Upper lobe of right lung (tissue), 1 donor: ENCODE measurements around the gene NOM1. TPM values are rescaled to one million over a fixed set of nuclear protein-coding genes. Genes with fewer than 3 reads are reported as not detected.
A peak's percentile ranks its signal among the peaks of the same experiment; 100 is the strongest.

ENCODE experiments used
- ATAC-seq: fragments of 200-7000 bp; cut with Tn5 transposase; one replicate; pipeline ENCODE4 v1.9.1; 2020; ENCODE audit warnings: mild to moderate bottlenecking, moderate library complexity
- DNase-seq: peaks from one replicate; pipeline ENCODE4 v3.0.0-alpha.2; 2020
- H3K27ac ChIP-seq: fragments of 200-600 bp; one replicate; pipeline ENCODE4 v1.8.0; 2022
- H3K27me3 ChIP-seq: fragments of 200-600 bp; one replicate; pipeline ENCODE4 v1.8.0; 2022; ENCODE audit warnings: mild to moderate bottlenecking
- H3K36me3 ChIP-seq: fragments of 200-600 bp; one replicate; pipeline ENCODE4 v1.8.0; 2022
- H3K4me1 ChIP-seq: fragments of 200-600 bp; one replicate; pipeline ENCODE4 v1.8.0; 2022
- H3K4me3 ChIP-seq: fragments of 200-600 bp; one replicate; pipeline ENCODE4 v1.8.0; 2022; ENCODE audit warnings: mild to moderate bottlenecking
- H3K9me3 ChIP-seq: fragments of 200-600 bp; one replicate; pipeline ENCODE4 v1.8.0; 2022
- CTCF ChIP-seq: fragments of 200-600 bp; IDR thresholded peaks from one replicate; pipeline ENCODE4 v1.8.0; 2022; ENCODE audit warnings: antibody characterized with exemption
- intact Hi-C: fragments of 100-400 bp; cut with DNase I; formaldehyde crosslinking; loops from one replicate; pipeline ENCODE4 v1.11.0; 2022
- total RNA-seq: library from RNA; stranded (reverse); fragmentation: NEBNext Ultra II Directional; extraction: Animal tissue kit (Norgen Biotek cat#: 25700); gene quantifications from one replicate; pipeline ENCODE4 v1.2.1, GENCODE V29; 2021
- donor health status: DM: no; HTN: yes; CAD: no; lungs with severe emphysema.

Gene NOM1
- total RNA-seq, 1 donor from 2014 or later = 20.6 TPM

DNA sequence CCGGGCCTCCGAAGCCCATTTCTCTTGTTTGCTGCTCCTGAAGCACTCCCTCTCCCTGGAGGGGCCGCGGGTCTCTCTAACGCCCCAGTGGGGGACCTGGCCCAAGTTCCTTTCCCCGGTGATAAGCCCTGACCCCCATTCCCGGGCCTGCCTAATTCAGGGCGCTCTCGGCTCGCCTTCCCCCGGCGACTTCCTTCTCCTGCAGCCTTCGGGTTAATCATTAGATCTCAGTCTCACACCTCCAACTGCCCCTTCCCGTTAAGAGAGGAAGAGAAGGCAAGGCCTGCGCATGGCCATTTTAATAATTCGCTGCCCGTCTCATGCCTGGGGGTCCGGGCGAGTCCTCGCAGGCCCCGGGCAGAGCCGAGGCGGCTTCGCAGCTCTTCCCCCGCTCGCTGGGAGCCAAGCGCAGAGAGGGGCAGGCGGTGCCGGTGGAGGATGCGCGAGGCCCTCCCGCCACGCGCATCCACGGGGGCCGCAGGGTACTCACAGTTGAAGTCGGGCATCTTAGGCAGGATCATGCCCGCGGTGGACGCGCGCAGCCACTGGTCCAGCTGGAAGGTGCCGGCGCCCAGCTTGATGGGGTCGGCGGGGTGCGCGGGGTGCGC, 59.8 kb downstream of the NOM1 start:
- TF ChIP-seq CTCF = no peak
- ATAC-seq (peak; percentile 12), DNase-seq (peak; percentile 66)
- H3K4me3 ChIP-seq = peak overlapping the region; percentile 36
- no peaks in the 10 kb centered on the region for H3K36me3 ChIP-seq
- intact Hi-C loops = no loop called here
- peaks cover 89% of the 10 kb centered on the region for H3K27me3 ChIP-seq
- peaks cover 17% of the 10 kb centered on the region for H3K4me1 ChIP-seq
- H3K27ac ChIP-seq = no peak overlapping the region
- H3K9me3 ChIP-seq = no peaks in the 10 kb centered on the region

GRCh38 chr7:157009778-157010587, 60.5 kb downstream of the NOM1 start:
- Histone ChIP-seq H3K9me3 (no peaks in the 10 kb centered on the region), H3K27me3 (peaks cover 89% of the 10 kb centered on the region), H3K4me3 (peak overlapping the region; percentile 56), H3K4me1 (peaks cover 13% of the 10 kb centered on the region), H3K36me3 (no peaks in the 10 kb centered on the region), H3K27ac (no peak overlapping the region)
- no peak for DNase-seq
- no peak for ATAC-seq
- TF ChIP-seq CTCF = no peak
- intact Hi-C loops = no loop called here

DNA sequence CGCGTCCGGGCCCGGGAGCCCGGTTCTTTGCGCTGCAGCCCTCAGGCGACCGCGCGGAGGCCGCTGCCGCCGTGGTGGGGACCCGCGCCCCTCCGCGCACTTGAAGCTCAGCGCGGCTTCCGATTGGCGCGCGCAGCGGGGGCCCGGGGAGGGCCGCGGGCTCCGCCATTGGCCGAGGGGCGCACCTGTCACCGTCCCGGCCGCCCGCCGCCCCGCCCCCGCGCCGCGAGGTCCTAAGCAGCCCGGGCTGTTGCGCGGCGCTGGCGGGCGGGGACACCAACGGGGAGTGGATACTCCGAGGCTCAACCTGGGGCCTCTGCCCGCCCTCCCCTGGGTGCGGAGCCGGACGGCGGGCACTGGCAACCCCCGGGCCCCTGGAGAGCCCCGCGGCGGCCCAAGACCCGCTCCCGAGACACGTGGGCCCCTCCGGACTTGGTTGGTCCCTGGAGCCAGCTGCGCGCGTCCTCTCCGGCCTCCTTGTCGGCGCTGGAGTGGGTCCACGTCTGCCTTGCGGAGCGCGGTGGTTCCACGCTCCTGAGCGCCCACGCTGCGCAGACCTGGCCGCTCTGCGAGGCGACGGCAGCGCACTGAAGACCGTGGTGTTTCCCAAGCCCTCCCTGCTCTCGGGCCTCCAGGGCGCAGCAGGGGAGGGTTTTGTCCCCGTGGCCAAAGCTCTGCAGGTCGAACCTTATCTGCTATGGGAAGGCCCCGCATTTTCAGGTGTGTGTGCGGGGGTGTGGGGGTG, 61.2 kb downstream of the NOM1 start, which contains the start of gene MNX1:
Gene MNX1, minus strand, starts transcription at position 76 of the 745 bp plus-strand sequence. CDS start 313 bp downstream, outside the sequence.
- TF ChIP-seq CTCF = no peak
- peak; percentile 92 for DNase-seq

GRCh38 chr7:157011333-157012112, 62.0 kb downstream of the NOM1 start:
- Histone ChIP-seq H3K27me3 (peaks cover 89% of the 10 kb centered on the region), H3K4me1 (peaks cover 13% of the 10 kb centered on the region), H3K9me3 (no peaks in the 10 kb centered on the region), H3K27ac (no peak overlapping the region), H3K36me3 (no peaks in the 10 kb centered on the region), H3K4me3 (peak overlapping the region; percentile 56)
- ATAC-seq (no peak), DNase-seq (no peak)
- TF ChIP-seq CTCF = no peak
- intact Hi-C loops = no loop called here

More for the DNA sequence above, 61.2 kb downstream of the NOM1 start, which contains the start of gene MNX1:
- H3K9me3 ChIP-seq = no peaks in the 10 kb centered on the region
- H3K36me3 ChIP-seq = no peaks in the 10 kb centered on the region
- intact Hi-C loops = no loop called here
- peaks cover 89% of the 10 kb centered on the region for H3K27me3 ChIP-seq
- no peak within 1 kb of the TSS for H3K27ac ChIP-seq
- H3K4me3 ChIP-seq = peak within 1 kb of the TSS; percentile 56
- H3K4me1 ChIP-seq = peaks cover 13% of the 10 kb centered on the region
- peak; percentile 95 for ATAC-seq

GRCh38 chr7:157012113-157012547, 62.6 kb downstream of the NOM1 start:
- intact Hi-C loops = no loop called here
- Histone ChIP-seq H3K36me3 (no peaks in the 10 kb centered on the region), H3K9me3 (no peaks in the 10 kb centered on the region), H3K4me1 (peaks cover 13% of the 10 kb centered on the region), H3K27me3 (peaks cover 89% of the 10 kb centered on the region), H3K27ac (no peak overlapping the region), H3K4me3 (no peak overlapping the region)
- no peak for DNase-seq
- TF ChIP-seq CTCF = no peak
- ATAC-seq = no peak
